HL-60/S4 (cell line): ENCODE results near the gene CASP10.
"Not testable (repeated sequence)": the region's sequence is repeated elsewhere in the genome, so short reads cannot be mapped to it uniquely, and the experiment has no call there.

Experiments
- in situ Hi-C: fragments of 300-500 bp; cut with MboI; formaldehyde crosslinking; loops from 2 replicates; pipeline ENCODE4 v1.14.3; 2022; ENCODE audit warnings: low sequenced_read_pairs

Gene CASP10

GRCh38 chr2:201154615-201155399 is 28.1 kb upstream of the CASP10 start:
- in situ Hi-C loops, result no loop called here

- in situ Hi-C loops, result no loop called here
These were observed 26.9 kb upstream of the CASP10 start for GRCh38 chr2:201156036-201156435.

GRCh38 chr2:201156640-201157039 is 26.3 kb upstream of the CASP10 start:
- in situ Hi-C loops, result no loop called here

GRCh38 chr2:201157694-201158093 is 25.2 kb upstream of the CASP10 start:
- in situ Hi-C loops, result no loop called here

GRCh38 chr2:201158111-201158929 is 24.6 kb upstream of the CASP10 start:
- in situ Hi-C loops, result no loop called here

- in situ Hi-C loops, result no loop called here
These were observed 18.8 kb upstream of the CASP10 start for GRCh38 chr2:201164166-201164565.

DNA sequence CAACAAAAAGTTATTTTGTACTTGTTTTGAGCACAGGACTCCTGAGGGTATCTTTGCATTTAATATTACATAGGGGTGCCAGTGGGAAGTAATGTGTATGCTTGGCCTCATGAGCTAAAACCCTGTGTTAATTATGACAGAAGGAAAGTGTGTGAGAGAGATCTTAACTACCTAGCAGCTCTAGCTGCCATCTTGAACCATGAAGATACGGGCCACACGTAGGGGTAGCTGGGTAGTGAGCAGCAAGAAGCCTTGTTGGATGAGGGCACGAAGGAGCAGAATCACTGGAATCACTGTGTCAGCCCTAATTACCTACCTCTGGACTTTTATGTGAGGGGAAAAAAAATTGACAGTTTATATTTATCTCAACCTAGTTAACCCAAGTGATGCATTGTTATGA is 15.4 kb upstream of the CASP10 start:
- in situ Hi-C loops, result no loop called here

- in situ Hi-C loops, result not testable (repeated sequence)
These were observed 14.4 kb upstream of the CASP10 start for GRCh38 chr2:201168496-201168895.

DNA sequence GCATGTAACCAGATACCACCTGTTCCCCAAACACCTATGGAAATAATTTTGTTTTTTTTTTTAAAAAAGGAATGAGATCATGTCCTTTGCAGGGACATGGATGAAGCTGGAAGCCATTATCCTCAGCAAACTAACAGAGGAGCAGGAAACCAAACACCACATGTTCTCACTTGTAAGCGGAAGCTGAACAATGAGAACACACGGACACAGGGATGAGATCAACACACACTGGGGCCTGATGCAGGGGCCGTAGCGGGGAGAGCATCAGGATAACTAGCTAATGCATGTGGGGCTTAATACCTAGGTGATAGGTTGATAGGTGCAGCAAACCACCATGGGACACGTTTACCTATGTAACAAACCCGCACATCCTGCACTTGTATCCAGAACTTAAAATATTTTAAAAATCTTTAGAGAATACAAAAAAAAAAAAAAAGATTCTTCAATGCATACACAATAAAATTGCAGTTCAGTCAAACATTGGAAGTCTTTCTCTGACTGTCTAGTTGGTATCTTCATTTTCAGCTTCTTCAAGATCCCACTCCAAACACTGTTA is 11.6 kb upstream of the CASP10 start:
- in situ Hi-C loops, result no loop called here

DNA sequence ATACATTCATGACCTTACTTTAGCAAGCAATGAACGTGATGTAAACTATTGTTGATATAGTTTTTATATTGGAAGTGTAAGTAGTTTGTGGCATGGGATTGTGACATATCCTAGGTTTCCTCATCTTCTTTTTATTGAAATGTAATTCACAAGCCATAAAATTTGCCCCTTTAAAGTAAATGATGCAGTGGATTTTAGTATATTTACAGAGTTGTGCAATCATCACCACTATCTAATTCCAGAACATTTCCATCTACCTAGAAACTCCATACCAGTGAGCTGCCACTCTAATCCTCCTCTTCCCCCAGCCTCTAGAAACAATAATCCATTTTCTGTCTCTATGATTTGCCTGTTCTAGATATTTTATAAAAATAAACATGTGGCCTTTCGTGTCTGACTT is 10.7 kb upstream of the CASP10 start:
- in situ Hi-C loops, result no loop called here

- in situ Hi-C loops, result loop anchor here (5.0 to 25.0 kb wide), 2 partner anchors 267 to 462 kb away; no protein-coding TSS in a partner anchor
These were observed 8.3 kb upstream of the CASP10 start for GRCh38 chr2:201174687-201175086.

DNA sequence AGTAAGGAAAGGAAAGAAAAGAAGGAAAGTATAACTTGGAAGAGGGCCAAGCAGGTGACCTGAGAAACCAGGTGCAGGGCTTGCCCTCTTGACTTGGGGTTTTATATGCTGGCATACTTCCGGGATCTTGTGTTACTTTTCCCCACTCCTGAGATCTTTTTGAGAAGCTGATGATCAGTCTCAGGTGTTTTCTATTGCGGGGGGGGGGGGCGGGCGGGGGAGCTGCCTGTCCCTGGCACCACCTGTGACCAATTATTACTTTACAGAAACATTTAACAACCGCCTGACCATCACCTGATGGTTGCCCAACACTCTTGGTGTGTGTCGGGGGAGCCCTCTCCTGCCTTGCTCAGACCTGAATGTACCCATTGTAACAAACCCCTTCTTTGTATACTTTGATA is 6.9 kb upstream of the CASP10 start:
- in situ Hi-C loops, result loop anchor here (5.0 to 25.0 kb wide), 2 partner anchors 269 to 464 kb away; no protein-coding TSS in a partner anchor

- in situ Hi-C loops, result loop anchor here (5.0 to 25.0 kb wide), 2 partner anchors 52 to 468 kb away; no protein-coding TSS in a partner anchor
These were observed 2.9 kb upstream of the CASP10 start for GRCh38 chr2:201180010-201180409.

DNA sequence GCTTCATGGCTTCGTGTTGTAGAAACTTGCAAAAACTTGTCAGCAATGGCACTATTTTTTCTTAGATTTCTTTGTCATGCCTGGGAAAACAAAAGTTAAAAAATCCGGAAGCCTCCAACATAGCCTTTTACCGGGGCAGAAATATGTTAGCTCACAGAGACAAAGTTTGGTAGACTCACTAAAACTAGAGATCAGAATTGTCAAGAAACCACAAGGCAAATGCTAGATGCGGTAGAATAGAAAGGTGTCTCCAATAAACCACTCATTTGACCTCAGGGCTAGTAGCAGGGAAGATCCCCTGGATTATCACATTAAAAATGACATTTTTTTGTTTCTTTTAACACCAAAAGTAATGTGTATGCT is 405 bp downstream of the CASP10 start:
- in situ Hi-C loops, result loop anchor here (5.0 to 25.0 kb wide), 2 partner anchors 49 to 471 kb away; no protein-coding TSS in a partner anchor

DNA sequence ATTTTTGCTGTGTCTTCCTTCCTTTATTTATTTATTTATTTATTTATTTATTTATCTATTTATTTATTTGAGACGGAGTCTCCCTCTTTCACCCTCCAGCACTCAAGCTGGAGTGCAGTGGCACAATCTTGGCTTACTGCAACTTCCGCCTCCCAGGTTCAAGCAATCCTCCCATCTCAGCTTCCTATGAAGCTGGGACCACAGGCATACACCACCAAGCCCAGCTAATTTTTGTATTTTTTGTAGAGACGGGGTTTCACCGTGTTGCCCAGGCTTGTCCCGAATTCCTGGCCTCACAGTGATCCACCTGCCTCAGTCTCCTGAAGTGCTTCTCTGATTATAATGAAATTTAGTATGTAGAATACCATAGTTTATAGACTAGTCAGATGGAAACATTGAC is 894 bp downstream of the CASP10 start:
- in situ Hi-C loops, result loop anchor here (5.0 to 25.0 kb wide), 2 partner anchors 48 to 472 kb away; no protein-coding TSS in a partner anchor

GRCh38 chr2:201184248-201184647 is 1.3 kb downstream of the CASP10 start:
- in situ Hi-C loops, result loop anchor here (5.0 to 25.0 kb wide), 2 partner anchors 48 to 472 kb away; no protein-coding TSS in a partner anchor

- in situ Hi-C loops, result loop anchor here (25.0 kb wide), 1 partner anchor 474 kb away; no protein-coding TSS in a partner anchor
These were observed 2.9 kb downstream of the CASP10 start for GRCh38 chr2:201185863-201186262.

DNA sequence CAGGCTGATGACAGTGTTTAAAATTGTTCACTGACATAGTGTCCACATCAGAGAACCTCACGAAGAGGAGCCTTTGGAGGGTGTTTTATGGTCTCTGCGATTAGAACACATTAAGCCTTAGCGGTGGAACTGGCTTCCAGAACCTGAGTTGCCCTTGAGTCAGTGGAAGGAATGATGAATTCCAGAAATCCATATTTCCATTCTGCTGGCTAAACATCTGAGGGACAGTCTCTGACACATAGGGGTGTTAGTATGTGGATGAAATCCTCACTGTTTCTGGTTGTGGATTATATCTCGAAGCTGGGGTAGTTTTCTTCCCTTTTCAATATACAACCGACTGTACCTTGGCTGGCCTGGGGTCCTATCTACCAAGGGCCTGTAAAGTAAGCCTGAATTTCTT is 4.0 kb downstream of the CASP10 start:
- in situ Hi-C loops, result loop anchor here (25.0 kb wide), 1 partner anchor 475 kb away; no protein-coding TSS in a partner anchor

DNA sequence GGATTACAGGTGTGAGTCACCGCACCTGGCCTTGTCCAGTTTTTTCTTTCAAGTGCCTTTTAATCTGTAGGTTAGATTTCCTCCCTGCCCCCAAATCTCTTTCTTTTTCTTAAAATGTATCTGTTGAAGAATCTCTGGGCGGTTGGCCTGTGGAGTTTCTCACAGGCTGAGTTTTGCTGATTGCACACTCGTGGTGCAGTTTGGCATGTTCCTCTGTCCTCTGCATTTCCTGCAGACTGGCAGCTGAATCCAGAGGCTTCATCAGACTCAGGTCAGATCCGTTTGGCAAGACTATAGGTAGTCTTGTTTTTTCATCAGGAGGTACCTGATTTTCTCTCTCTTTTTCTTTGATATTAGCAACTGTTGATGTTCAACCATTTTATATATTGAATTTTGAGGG is 5.5 kb downstream of the CASP10 start:
- in situ Hi-C loops, result loop anchor here (25.0 kb wide), 1 partner anchor 476 kb away; no protein-coding TSS in a partner anchor

- in situ Hi-C loops, result loop anchor here (25.0 kb wide), 1 partner anchor 479 kb away; no protein-coding TSS in a partner anchor
These were observed 8.4 kb downstream of the CASP10 start for GRCh38 chr2:201191132-201191875.
